Calu3 (cell line): ENCODE data around the gene NPIPA1. TPM values are rescaled to one million over a fixed set of nuclear protein-coding genes. Genes with fewer than 3 reads are reported as not detected.
"Not testable (repeated sequence)": the region's sequence is repeated elsewhere in the genome, so short reads cannot be mapped to it uniquely, and the experiment has no call there.

Source experiments
- BruUV-seq: library from RNA; stranded (reverse); fragments of 400-500 nt; replicated peaks from 2 replicates; lab custom pipeline; 2021; lab: Mats Ljungman, UMichigan
- CTCF ChIA-PET: fragments of 300-600 bp; sonication (Branson Sonifier 250); formaldehyde crosslinking; loops from one replicate; lab custom pipeline; 2022; ENCODE audit warnings: antibody characterized with exemption; lab: Charles Lee
- DNase-seq: peaks from one replicate; pipeline ENCODE4 v3.0.0; 2022
- H3K27ac Mint-ChIP-seq: one replicate; pipeline ENCODE4 v1.8.0; 2022; ENCODE audit warnings: mixed read lengths; ENCODE audit not compliant: unreplicated experiment
- H3K27me3 Mint-ChIP-seq: one replicate; pipeline ENCODE4 v1.8.0; 2022; ENCODE audit warnings: mixed read lengths; ENCODE audit not compliant: unreplicated experiment
- H3K36me3 Mint-ChIP-seq: one replicate; pipeline ENCODE4 v1.8.0; 2022; ENCODE audit warnings: mild to moderate bottlenecking, moderate library complexity, mixed read lengths; ENCODE audit not compliant: insufficient read depth, unreplicated experiment
- H3K4me1 Mint-ChIP-seq: one replicate; pipeline ENCODE4 v1.8.0; 2022; ENCODE audit warnings: mild to moderate bottlenecking, low read depth, mixed read lengths; ENCODE audit not compliant: unreplicated experiment
- H3K4me3 Mint-ChIP-seq: one replicate; pipeline ENCODE4 v1.8.0; 2022; ENCODE audit warnings: mild to moderate bottlenecking, low read depth, moderate library complexity, mixed read lengths; ENCODE audit not compliant: unreplicated experiment
- H3K9me3 Mint-ChIP-seq: one replicate; pipeline ENCODE4 v1.8.0; 2022; ENCODE audit warnings: low read depth, mixed read lengths; ENCODE audit not compliant: unreplicated experiment
- intact Hi-C: fragments of 100-400 bp; cut with micrococcal nuclease; formaldehyde crosslinking; loops from one replicate; pipeline ENCODE4 v1.10.0; 2022; ENCODE audit not compliant: unreplicated experiment
- microRNA-seq: library from miRNA; unstranded; fragments of <30 nt; microRNA quantifications from one replicate; pipeline ENCODE4 v1.2.0, GENCODE V29; 2022
- total RNA-seq: library from RNA; stranded (reverse); gene quantifications from 2 replicates; pipeline ENCODE4 v1.2.3, GENCODE V29; 2022

NPIPA1 gene
- total RNA-seq, 1 experiment from 2014 or later, result 112 TPM

DNA sequence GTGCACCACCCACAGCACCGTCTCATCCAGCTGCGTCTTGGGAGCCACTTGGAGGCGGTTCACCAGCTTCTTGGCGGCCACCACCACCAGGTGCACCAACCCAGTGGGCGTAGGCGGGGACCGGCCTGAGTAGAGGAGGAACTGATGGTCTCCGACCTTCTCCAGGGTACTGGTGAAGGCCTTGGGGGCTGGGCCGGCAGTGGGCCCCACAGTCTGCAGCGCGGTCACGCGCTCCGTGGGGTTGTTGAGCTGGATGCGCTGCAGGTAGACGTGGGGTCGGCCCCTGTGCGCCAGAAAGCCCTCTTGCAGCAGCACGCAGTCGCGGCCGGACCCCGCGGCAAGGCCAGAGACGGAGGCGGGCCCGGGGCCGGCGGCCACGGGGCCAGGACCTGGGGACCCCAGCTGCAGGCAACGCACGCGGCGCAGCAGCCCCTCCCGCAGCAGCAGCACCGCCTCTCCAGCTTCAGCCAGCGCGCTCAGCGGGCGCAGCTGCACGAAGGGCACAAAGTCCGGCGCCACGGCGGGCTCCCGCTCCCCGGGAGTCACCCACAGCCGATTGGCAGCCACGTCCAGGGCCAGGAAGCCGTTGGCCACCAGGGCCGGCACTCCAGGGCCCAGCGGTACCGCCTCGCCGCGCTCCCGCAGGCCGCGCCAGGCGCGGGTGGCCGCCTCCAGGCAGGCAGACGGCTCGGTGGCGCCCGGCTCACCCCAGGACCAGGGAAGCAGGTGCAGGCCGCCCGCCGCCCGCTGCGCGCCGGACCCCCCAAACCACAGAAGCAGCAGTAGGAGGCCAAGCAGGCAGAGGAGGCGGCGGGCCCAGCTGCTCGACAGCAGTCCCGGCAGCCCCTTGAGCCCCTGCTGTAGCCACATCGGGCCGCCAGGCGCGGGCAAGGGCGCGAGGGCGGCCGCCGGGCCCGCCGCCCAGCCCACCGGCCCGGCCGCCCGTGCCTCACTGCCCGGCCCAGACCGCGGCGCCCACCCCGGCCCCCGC, 52.3 kb downstream of the NPIPA1 start:
- peaks cover 12% of the 10 kb centered on the region for H3K4me1 Mint-ChIP-seq
- H3K4me3 Mint-ChIP-seq, BruUV-seq, DNase-seq, H3K27ac Mint-ChIP-seq, H3K27me3 Mint-ChIP-seq, intact Hi-C loops, CTCF ChIA-PET: not testable (repeated sequence)
- peaks cover 50% of the 10 kb centered on the region for H3K36me3 Mint-ChIP-seq
- peaks cover 13% of the 10 kb centered on the region for H3K9me3 Mint-ChIP-seq

DNA sequence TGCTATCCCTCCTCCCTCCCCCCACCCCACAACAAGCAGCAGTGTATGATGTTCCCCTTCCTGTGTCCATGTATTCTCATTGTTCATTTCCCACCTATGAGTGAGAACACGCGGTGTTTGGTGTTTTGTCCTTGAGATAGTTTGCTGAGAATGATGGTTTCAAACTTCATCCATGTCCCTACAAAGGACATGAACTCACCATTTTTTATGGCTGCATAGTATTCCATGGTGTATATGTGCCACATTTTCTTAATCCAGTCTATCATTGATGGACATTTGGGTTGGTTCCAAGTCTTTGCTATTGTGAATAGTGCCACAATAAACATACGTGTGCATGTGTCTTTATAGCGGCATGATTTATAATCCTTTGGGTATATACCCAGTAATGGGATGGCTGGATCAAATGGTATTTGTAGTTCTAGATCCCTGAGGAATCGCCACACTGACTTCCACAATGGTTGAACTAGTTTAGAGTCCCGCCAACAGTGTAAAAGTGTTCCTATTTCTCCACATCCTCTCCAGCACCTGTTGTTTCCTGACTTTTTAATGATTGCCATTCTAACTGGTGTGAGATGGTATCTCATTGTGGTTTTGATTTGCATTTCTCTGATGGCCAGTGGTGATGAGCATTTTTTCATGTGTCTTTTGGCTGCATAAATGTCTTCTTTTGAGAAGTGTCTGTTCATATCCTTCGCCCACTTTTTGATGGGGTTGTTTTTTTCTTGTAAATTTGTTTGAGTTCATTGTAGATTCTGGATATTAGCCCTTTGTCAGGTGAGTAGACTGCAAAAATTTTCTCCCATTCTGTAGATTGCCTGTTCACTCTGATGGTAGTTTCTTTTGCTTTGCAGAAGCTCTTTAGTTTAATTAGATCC, 56.3 kb downstream of the NPIPA1 start:
- peaks cover 25% of the 10 kb centered on the region for H3K4me1 Mint-ChIP-seq
- CTCF ChIA-PET, result interaction anchor here (0.8 kb wide), 1 partner anchor 358 kb away, joined by 6 read pairs; no protein-coding TSS in a partner anchor
- H3K4me3 Mint-ChIP-seq, H3K27ac Mint-ChIP-seq, H3K9me3 Mint-ChIP-seq, H3K27me3 Mint-ChIP-seq, intact Hi-C loops, BruUV-seq, DNase-seq: not testable (repeated sequence)
- peaks cover 41% of the 10 kb centered on the region for H3K36me3 Mint-ChIP-seq

DNA sequence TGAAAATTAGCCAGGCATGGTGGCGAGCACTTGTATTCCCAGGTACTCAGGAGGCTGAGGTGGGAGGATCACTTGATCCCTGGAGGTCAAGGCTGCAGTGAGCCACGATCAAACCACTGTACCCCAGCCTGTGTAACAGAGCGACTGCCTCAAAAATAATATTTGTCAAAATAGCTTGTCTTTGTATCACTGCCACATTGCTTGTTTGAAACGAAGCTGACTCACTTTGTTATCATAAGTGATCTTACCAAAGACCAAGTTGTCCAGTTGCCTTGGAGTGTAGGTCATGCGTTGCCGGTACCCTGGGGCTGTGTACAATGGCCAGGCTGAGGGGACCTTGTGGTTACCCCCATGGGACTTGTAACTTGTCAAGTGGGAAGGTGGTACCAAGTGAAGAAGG, 59.5 kb downstream of the NPIPA1 start:
- BruUV-seq, intact Hi-C loops, DNase-seq, H3K27me3 Mint-ChIP-seq, H3K27ac Mint-ChIP-seq, H3K4me3 Mint-ChIP-seq, H3K9me3 Mint-ChIP-seq: not testable (repeated sequence)
- H3K4me1 Mint-ChIP-seq, result peaks cover 25% of the 10 kb centered on the region
- CTCF ChIA-PET, result interaction anchor here (0.6 kb wide), 1 partner anchor 1050 kb away, joined by 4 read pairs; no protein-coding TSS in a partner anchor
- H3K36me3 Mint-ChIP-seq, result peaks cover 34% of the 10 kb centered on the region

DNA sequence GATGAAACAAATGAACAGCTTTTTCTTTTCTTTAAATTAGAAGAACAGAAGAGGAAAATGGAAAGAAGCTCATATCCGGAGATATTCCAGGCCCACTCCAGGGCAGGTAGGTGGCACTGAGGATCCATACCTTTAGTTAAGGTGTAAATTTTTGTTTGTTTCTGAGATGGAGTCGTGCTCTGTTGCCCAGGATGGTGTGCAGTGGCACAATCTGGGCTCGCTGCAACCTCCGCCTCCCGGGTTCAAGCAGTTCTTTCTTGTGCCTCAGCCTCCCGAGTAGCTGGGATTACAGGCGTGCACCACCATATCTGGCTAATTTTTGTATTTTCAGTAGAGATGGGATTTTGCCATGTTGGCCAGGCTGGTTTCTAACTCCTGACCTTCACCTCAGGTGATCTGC, 61.1 kb downstream of the NPIPA1 start:
- peaks cover 31% of the 10 kb centered on the region for H3K36me3 Mint-ChIP-seq
- H3K4me3 Mint-ChIP-seq, intact Hi-C loops, BruUV-seq, H3K27me3 Mint-ChIP-seq, H3K9me3 Mint-ChIP-seq, CTCF ChIA-PET, H3K27ac Mint-ChIP-seq, DNase-seq: not testable (repeated sequence)
- peaks cover 25% of the 10 kb centered on the region for H3K4me1 Mint-ChIP-seq

DNA sequence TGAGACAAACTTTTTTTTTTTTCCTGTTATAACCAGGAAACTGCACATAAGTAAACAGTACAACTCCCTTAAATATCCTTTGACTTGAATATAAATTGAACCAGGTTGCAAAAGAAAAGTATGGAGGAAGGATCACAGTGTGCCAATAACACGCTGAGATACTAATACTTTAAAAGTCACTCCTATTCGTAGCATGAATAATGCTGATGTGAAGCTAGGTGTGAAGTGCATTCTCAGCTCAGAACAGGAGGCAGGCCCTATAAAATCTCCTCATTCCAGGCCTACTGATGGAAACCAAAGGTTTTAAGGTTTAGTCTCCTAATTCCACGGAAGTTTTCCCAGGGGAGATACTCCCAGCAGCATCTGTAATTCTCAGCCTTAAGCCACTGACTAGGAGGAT, 62.6 kb downstream of the NPIPA1 start:
- H3K27me3 Mint-ChIP-seq, CTCF ChIA-PET, H3K4me3 Mint-ChIP-seq, intact Hi-C loops, H3K9me3 Mint-ChIP-seq, DNase-seq, H3K27ac Mint-ChIP-seq: not testable (repeated sequence)
- BruUV-seq, result TSS peak; percentile 6
- Mint-ChIP-seq H3K36me3 (peaks cover 20% of the 10 kb centered on the region), H3K4me1 (peaks cover 20% of the 10 kb centered on the region)

Small RNA genes lying within 50 kb of the gene (microRNA-seq; reads per million reads assigned to microRNA genes)
- gene MIR3180-1 (not detected), gene MIR3670-1 (not detected), gene MIR6511A1 (not detected), gene MIR6770-1 (not detected)

Other genes starting within 250 kb of the NPIPA1 start
- gene PLA2G10, start 243.1 kb upstream of the NPIPA1 start, total RNA-seq, result 3.3 and 6.3 TPM in 2 replicates
- 8.2 and 9.1 TPM in 2 replicates for gene NPIPA3, start 234.0 kb upstream of the NPIPA1 start, total RNA-seq
- not detected in 2 replicates for gene NPIPA2, start 194.9 kb upstream of the NPIPA1 start, total RNA-seq
- 172 and 199 TPM in 2 replicates for gene NOMO1, start 103.7 kb upstream of the NPIPA1 start, total RNA-seq
- 171 and 172 TPM in 2 replicates for gene PDXDC1, start 37.6 kb downstream of the NPIPA1 start, total RNA-seq
- 22.7 and 25.0 TPM in 2 replicates for gene NTAN1, start 118.6 kb downstream of the NPIPA1 start, total RNA-seq
- 45.3 and 48.9 TPM in 2 replicates for gene RRN3, start 156.8 kb downstream of the NPIPA1 start, total RNA-seq